K562 (cell line): ENCODE results near the gene SLAMF8. TPM values are rescaled to one million over a fixed set of nuclear protein-coding genes. Genes with fewer than 3 reads are reported as not detected.

Experiments
- ATF1 ChIP-seq, 2 experiments: fragments of 450-650 bp in 1 of 2; IDR thresholded peaks; 2 replicates each; pipeline ENCODE4 v1.6.1; 2016; ENCODE audit warnings: missing compliant biosample characterization in 1 of 2, missing genetic modification characterization in 1 of 2
- BHLHE40 ChIP-seq: IDR thresholded peaks from 2 replicates; pipeline ENCODE4 v1.6.1; 2011; ENCODE audit warnings: low read length, improper control_type of control experiment
- CREB1 ChIP-seq, 2 experiments: sonication (generic) in 1 of 2; formaldehyde crosslinking in 1 of 2; IDR thresholded peaks; 2 replicates each; pipeline versions ENCODE4 v1.6.1 to v1.8.0; 2012 to 2022; ENCODE audit warnings: inconsistent platforms in 1 of 2, mild to moderate bottlenecking in 1 of 2, missing genetic modification reagents in 1 of 2, moderate library complexity in 1 of 2
- FOXK2 ChIP-seq, 2 experiments: fragments of 450-650 bp; IDR thresholded peaks in 1 of 2; conservative IDR thresholded peaks in 1 of 2; 2 replicates each; pipeline ENCODE4 v1.6.1; 2016; ENCODE audit warnings: low read depth in 2 of 2, mild to moderate bottlenecking in 1 of 2
- HDAC2 ChIP-seq: fragments of 450-650 bp; IDR thresholded peaks from 2 replicates; pipeline ENCODE4 v1.6.1; 2016; ENCODE audit warnings: mild to moderate bottlenecking
- HNRNPK ChIP-seq: fragments of 200-400 bp; formaldehyde crosslinking; IDR thresholded peaks from one replicate; pipeline ENCODE4 v1.6.1; 2018; ENCODE audit warnings: mild to moderate bottlenecking, low read depth, low read length; ENCODE audit not compliant: poor library complexity, severe bottlenecking
- HSF4 ChIP-seq: fragments of 250-450 bp; sonication (Bioruptor Pico); IDR thresholded peaks from 2 replicates; pipeline ENCODE4 v2.1.2; 2022; ENCODE audit warnings: mild to moderate bottlenecking, moderate library complexity, borderline replicate concordance
- KAT7 ChIP-seq: sonication (generic); formaldehyde crosslinking; IDR thresholded peaks from 2 replicates; pipeline ENCODE4 v1.8.0; 2022; ENCODE audit warnings: missing genetic modification reagents, mild to moderate bottlenecking, borderline replicate concordance
- MAZ ChIP-seq, 2 experiments: fragments of 450-650 bp in 1 of 2; sonication (generic) in 1 of 2; formaldehyde crosslinking; IDR thresholded peaks in 1 of 2; conservative IDR thresholded peaks in 1 of 2; 2 replicates each; pipeline versions ENCODE4 v1.4.0 to v1.5.0; 2020; ENCODE audit warnings: mild to moderate bottlenecking in 1 of 2, missing genetic modification reagents in 1 of 2
- MTA3 ChIP-seq: fragments of 450-650 bp; formaldehyde crosslinking; IDR thresholded peaks from 2 replicates; pipeline ENCODE4 v1.6.1; 2017; ENCODE audit warnings: mild to moderate bottlenecking, borderline replicate concordance
- NFE2 ChIP-seq: IDR thresholded peaks from 2 replicates; pipeline ENCODE4 v1.6.1; 2014; ENCODE audit warnings: antibody characterized with exemption, low read depth
- NFIX ChIP-seq: fragments of 250-450 bp; sonication (Bioruptor Pico); IDR thresholded peaks from 2 replicates; pipeline ENCODE4 v1.4.0; 2020; ENCODE audit warnings: low read depth, mild to moderate bottlenecking, moderate library complexity
- PHB2 ChIP-seq: fragments of 450-650 bp; IDR thresholded peaks from 2 replicates; pipeline ENCODE4 v1.6.1; 2017; ENCODE audit warnings: low read depth
- POLR2B ChIP-seq: fragments of 450-650 bp; IDR thresholded peaks from 2 replicates; pipeline ENCODE4 v1.6.1; 2018; ENCODE audit warnings: low read depth; ENCODE audit not compliant: partially characterized antibody
- PTRF ChIP-seq: fragments of 450-650 bp; IDR thresholded peaks from 2 replicates; pipeline ENCODE4 v1.6.1; 2016; ENCODE audit warnings: mild to moderate bottlenecking, missing genetic modification characterization, missing compliant biosample characterization
- SAP30 ChIP-seq: fragments of 200-600 bp; sonication (generic); IDR thresholded peaks from 2 replicates; pipeline ENCODE4 v1.6.1; 2012; ENCODE audit warnings: borderline replicate concordance, low read depth, mild to moderate bottlenecking, moderate library complexity, low read length, control low read depth, inconsistent platforms; ENCODE audit not compliant: insufficient read depth, poor library complexity, severe bottlenecking
- SMARCA5 ChIP-seq: fragments of 450-650 bp; IDR thresholded peaks from 2 replicates; pipeline ENCODE4 v1.6.1; 2016
- SMARCB1 ChIP-seq: IDR thresholded peaks from 2 replicates; pipeline ENCODE4 v1.6.1; 2011; ENCODE audit warnings: improper control_type of control experiment, low read depth; ENCODE audit not compliant: insufficient read length
- SNIP1 ChIP-seq: fragments of 450-650 bp; IDR thresholded peaks from 2 replicates; pipeline ENCODE4 v1.7.1; 2017; ENCODE audit warnings: low read depth, mild to moderate bottlenecking
- SREBF1 ChIP-seq: fragments of 150-350 bp; IDR thresholded peaks from 2 replicates; pipeline ENCODE4 v1.6.1; 2014; ENCODE audit warnings: antibody characterized with exemption, low read depth, low read length, borderline replicate concordance
- SRSF9 ChIP-seq: fragments of 200-400 bp; formaldehyde crosslinking; IDR thresholded peaks from 2 replicates; pipeline ENCODE4 v1.6.1; 2017; ENCODE audit warnings: low read depth, low read length, borderline replicate concordance
- YBX1 ChIP-seq: fragments of 450-650 bp; IDR thresholded peaks from 2 replicates; pipeline ENCODE4 v1.7.1; 2016; ENCODE audit warnings: mild to moderate bottlenecking
- YY1 ChIP-seq, 3 experiments: IDR thresholded peaks; 2 replicates each; pipeline ENCODE4 v1.6.1; 2011; ENCODE audit warnings: low read length in 2 of 3, mild to moderate bottlenecking in 2 of 3, moderate library complexity in 2 of 3, borderline replicate concordance in 1 of 3, control low read depth in 1 of 3, low read depth in 1 of 3; ENCODE audit not compliant: insufficient read depth in 3 of 3, insufficient replicate concordance in 2 of 3, control insufficient read depth in 1 of 3, insufficient read length in 1 of 3; ENCODE audit errors: extremely low read depth in 1 of 3
- ZNF436 ChIP-seq: fragments of 250-450, 450-650 bp; sonication (Bioruptor Pico); formaldehyde crosslinking; IDR thresholded peaks from 2 replicates; pipeline ENCODE4 v1.7.0; 2020; ENCODE audit warnings: mild to moderate bottlenecking
- ZNF561 ChIP-seq: fragments of 450-650 bp; formaldehyde crosslinking; conservative IDR thresholded peaks from 2 replicates; pipeline ENCODE4 v1.4.0; 2020; ENCODE audit warnings: mild to moderate bottlenecking, moderate library complexity
- ZZZ3 ChIP-seq: fragments of 450-650 bp; IDR thresholded peaks from 2 replicates; pipeline ENCODE4 v1.6.1; 2016; ENCODE audit warnings: antibody characterized with exemption, mild to moderate bottlenecking, moderate library complexity
- polyA plus RNA-seq, 8 experiments: library from polyadenylated mRNA; depleted of rRNA in 4 of 8; stranded (reverse) in 5 of 8; unstranded in 3 of 8; fragments of >200 nt; fragmentation: Nextera tagmentation in 2 of 8; fragmentation: Illumina TruSeq in 1 of 8; extraction: Ambion mirVana in 2 of 8; extraction: Trizol in 1 of 8; gene quantifications; 2 replicates each; pipeline versions ENCODE4 v1.2.1 to v1.2.3, GENCODE V29; 2011 to 2014; ENCODE audit warnings: inconsistent platforms in 1 of 8, missing spikeins in 1 of 8
- total RNA-seq, 7 experiments: library from RNA; depleted of rRNA in 6 of 7; stranded (reverse); fragments of >200 nt in 6 of 7; fragmentation: Illumina TruSeq in 2 of 7; extraction: Trizol in 2 of 7; gene quantifications; 2 replicates each; pipeline versions ENCODE4 v1.2.1 to v1.2.3, GENCODE V29; 2011 to 2021; ENCODE audit warnings: low replicate concordance in 1 of 7
- TF ChIP-seq, protein P1 (sequence below): sonication (generic); formaldehyde crosslinking; IDR thresholded peaks from 2 replicates; pipeline ENCODE4 v1.8.0; 2023; ENCODE audit warnings: mild to moderate bottlenecking, missing genetic modification reagents

The SLAMF8 gene
- total and polyA plus RNA-seq, 9 of the 15 experiments (the other 6 are each of a cell fraction or from before 2014, with no cell fraction given) = not detected

DNA sequence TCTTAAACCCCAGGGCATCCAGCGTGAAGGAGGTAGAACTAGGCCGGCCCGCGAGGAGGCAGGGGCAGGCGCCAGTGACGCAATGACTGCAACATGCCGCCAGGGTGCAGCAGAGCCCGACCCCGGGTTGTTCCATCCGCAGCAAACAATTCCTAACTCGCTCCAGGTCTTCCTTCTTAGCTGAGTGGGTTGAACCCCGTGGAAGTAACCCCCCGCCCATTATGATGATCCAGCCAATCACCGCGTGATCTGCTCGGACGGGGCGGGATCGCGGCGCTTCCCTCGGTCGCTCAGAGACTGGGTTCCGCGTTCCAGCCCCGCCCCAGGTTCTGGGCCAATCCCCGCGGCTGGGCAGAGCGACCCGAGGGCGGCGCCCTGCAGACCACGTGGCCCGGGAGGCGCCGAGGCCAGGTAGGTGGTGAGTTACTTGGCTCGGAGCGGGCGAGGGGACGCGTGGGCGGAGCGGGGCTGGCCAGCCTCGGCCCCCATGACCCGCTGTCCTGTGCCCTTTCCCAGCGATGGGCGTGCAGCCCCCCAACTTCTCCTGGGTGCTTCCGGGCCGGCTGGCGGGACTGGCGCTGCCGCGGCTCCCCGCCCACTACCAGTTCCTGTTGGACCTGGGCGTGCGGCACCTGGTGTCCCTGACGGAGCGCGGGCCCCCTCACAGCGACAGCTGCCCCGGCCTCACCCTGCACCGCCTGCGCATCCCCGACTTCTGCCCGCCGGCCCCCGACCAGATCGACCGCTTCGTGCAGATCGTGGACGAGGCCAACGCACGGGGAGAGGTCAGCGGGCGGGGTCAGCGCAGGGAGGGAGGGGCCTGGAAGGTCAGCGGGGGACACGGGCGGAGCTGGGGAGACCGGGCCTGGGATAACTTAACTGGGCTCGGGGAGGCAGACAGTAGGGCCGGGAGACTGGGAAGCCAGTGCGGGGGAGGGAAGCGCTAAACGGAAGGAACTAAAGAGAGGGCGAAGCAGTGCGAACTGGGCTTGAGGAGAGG is 45.8 kb upstream of the SLAMF8 start, which contains the start of gene DUSP23 (continued):
- no peak for TF ChIP-seq ZZZ3
- peak; percentile 94 for TF ChIP-seq SAP30
- peak; percentile 78 to 83; a peak in 1 of 4 replicates for TF ChIP-seq MAZ (CRISPR knock-in tag; conservative IDR thresholded peaks at IDR 0.05 in 1 of 2, IDR thresholded peaks at IDR 0.05 in 1 of 2)
- no peak for TF ChIP-seq YBX1
- TF ChIP-seq FOXK2 (conservative IDR thresholded peaks at IDR 0.05 in 1 of 2, IDR thresholded peaks at IDR 0.05 in 1 of 2; ENCODE audit: low read depth in 2 of 2) = peak; percentile 38 to 46; a peak in 2 of 4 replicates
- TF ChIP-seq BHLHE40 = 0 out of 2 replicates have a peak, but pooled peaks have one; percentile 38
- TF ChIP-seq YY1 (IDR thresholded peaks at IDR 0.05; ENCODE audit: borderline replicate concordance in 1 of 3, control insufficient read depth in 1 of 3, extremely low read depth in 1 of 3, insufficient read depth in 3 of 3, insufficient read length in 1 of 3, insufficient replicate concordance in 2 of 3, low read depth in 1 of 3, low read length in 2 of 3) = no peak
- no peak for TF ChIP-seq PHB2
- no peak for TF ChIP-seq SNIP1
- TF ChIP-seq SMARCA5 = no peak
- no peak for TF ChIP-seq HDAC2
- TF ChIP-seq KAT7 (CRISPR knock-in tag) = no peak
- TF ChIP-seq SRSF9 = no peak
- TF ChIP-seq HSF4 (CRISPR knock-in tag) = no peak
- no peak for TF ChIP-seq SREBF1
- TF ChIP-seq HNRNPK = no peak
- TF ChIP-seq ATF1 (CRISPR knock-in tag; IDR thresholded peaks at IDR 0.05) = peak; percentile 39; the same call in 1 of the 2 replicates
- peak; percentile 77 for TF ChIP-seq ATF1 (tag; IDR thresholded peaks at IDR 0.05)
- TF ChIP-seq MTA3 = peak; percentile 65; the same call in 1 of the 2 replicates
- TF ChIP-seq ZNF561 (CRISPR knock-in tag) = no peak
- TF ChIP-seq, protein P1, sequence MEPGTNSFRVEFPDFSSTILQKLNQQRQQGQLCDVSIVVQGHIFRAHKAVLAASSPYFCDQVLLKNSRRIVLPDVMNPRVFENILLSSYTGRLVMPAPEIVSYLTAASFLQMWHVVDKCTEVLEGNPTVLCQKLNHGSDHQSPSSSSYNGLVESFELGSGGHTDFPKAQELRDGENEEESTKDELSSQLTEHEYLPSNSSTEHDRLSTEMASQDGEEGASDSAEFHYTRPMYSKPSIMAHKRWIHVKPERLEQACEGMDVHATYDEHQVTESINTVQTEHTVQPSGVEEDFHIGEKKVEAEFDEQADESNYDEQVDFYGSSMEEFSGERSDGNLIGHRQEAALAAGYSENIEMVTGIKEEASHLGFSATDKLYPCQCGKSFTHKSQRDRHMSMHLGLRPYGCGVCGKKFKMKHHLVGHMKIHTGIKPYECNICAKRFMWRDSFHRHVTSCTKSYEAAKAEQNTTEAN (CRISPR knock-in tag) = no peak
- TF ChIP-seq POLR2B = no peak
- 0 out of 2 replicates have a peak, but pooled peaks have one; percentile 16 for TF ChIP-seq NFE2
- TF ChIP-seq CREB1 (IDR thresholded peaks at IDR 0.05) = peak; percentile 70
- peak; percentile 76 for TF ChIP-seq CREB1 (CRISPR knock-in tag; IDR thresholded peaks at IDR 0.05)
- TF ChIP-seq PTRF (tag) = no peak
- no peak for TF ChIP-seq ZNF436 (CRISPR knock-in tag)
- no peak for TF ChIP-seq NFIX (CRISPR knock-in tag)
- TF ChIP-seq SMARCB1 = no peak
